GM12891 (cell line): ENCODE data around the gene DPY19L3.
"Not testable (repeated sequence)": the region's sequence is repeated elsewhere in the genome, so short reads cannot be mapped to it uniquely, and the experiment has no call there.

Source experiments
- DNase-seq: peaks from one replicate; pipeline ENCODE4 v3.0.0; 2011; ENCODE audit warnings: low spot score; ENCODE audit not compliant: insufficient read length
- FAIRE-seq: peaks from 2 replicates; lab custom pipeline; 2011; peaks lifted over from hg19 to GRCh38; lab: Jason Lieb, UNC
- PAX5 ChIP-seq: IDR thresholded peaks from 2 replicates; pipeline ENCODE4 v1.6.1; 2011; ENCODE audit warnings: low read length, moderate library complexity, mild to moderate bottlenecking; ENCODE audit not compliant: insufficient read depth, severe bottlenecking
- POLR2A ChIP-seq: IDR thresholded peaks from 2 replicates; pipeline ENCODE4 v1.6.1; 2011; ENCODE audit warnings: low read depth, low read length, control low read depth
- POLR2AphosphoS5 ChIP-seq: IDR thresholded peaks from 2 replicates; pipeline ENCODE4 v1.6.1; 2011; ENCODE audit warnings: low read depth, low read length, control low read depth
- POU2F2 ChIP-seq: IDR thresholded peaks from 2 replicates; pipeline ENCODE4 v1.6.1; 2011; ENCODE audit warnings: low read depth, mild to moderate bottlenecking, control low read depth, low read length, moderate library complexity
- SPI1 ChIP-seq: IDR thresholded peaks from 2 replicates; pipeline ENCODE4 v1.6.1; 2011; ENCODE audit warnings: low read depth, low read length, control low read depth
- TAF1 ChIP-seq: IDR thresholded peaks from 2 replicates; pipeline ENCODE4 v1.6.1; 2011; ENCODE audit warnings: low read depth, low read length, control low read depth

DPY19L3 gene

GRCh38 chr19:32436692-32437091 lies 31.1 kb downstream of the DPY19L3 start:
- no peak for TF ChIP-seq SPI1
- no peak for DNase-seq
- no peak for FAIRE-seq

GRCh38 chr19:32437096-32437495 lies 31.5 kb downstream of the DPY19L3 start:
- no peak for FAIRE-seq
- TF ChIP-seq SPI1: no peak
- no peak for TF ChIP-seq POLR2AphosphoS5
- no peak for TF ChIP-seq POU2F2
- no peak for TF ChIP-seq TAF1
- no peak for TF ChIP-seq POLR2A
- no peak for TF ChIP-seq PAX5

DNA sequence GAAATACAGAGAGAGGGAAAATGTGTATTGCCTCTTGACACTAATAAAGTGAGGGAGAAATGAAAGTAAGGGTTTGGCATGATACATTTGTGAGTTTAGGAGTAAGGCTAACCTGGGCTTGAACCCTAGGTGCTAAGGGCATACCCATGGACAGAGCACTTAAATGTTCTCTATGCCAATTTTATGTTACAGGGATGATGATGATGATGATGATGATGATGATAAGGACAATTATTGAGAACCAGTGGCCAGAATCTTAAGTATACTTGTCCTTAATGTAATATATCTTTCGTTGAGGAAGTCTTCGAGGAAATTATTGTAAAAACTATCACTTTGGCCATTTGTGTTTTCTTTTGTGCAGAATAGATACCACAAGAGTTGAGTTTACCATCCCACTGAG lies 33.2 kb downstream of the DPY19L3 start:
- TF ChIP-seq SPI1 (no peak), TAF1 (no peak), POLR2A (no peak), POLR2AphosphoS5 (no peak), PAX5 (no peak)
- FAIRE-seq (no peak), DNase-seq (no peak)

More at GRCh38 chr19:32437096-32437495, 31.5 kb downstream of the DPY19L3 start:
- no peak for DNase-seq

DNA sequence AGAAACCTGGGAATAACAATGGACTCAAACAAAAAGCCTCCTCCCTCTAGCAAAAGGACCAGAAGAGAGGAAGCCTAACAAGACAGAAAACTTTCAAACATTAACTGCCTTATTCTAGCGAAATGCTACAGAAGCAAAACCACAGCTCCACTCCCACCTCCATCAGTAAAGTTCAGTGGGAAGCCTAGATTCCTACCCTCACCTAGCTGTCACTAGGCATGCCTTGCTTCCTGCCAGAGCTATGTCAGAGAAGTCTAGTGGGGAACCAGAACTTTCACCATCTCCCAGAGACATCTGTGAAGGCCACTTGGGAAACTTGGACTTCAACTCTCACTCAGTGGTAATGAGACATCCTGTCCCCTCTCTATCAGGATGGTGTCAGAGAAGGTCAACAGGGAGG lies 37.1 kb downstream of the DPY19L3 start:
- TF ChIP-seq POU2F2 (no peak), POLR2AphosphoS5 (no peak), SPI1 (no peak), POLR2A (no peak), PAX5 (no peak), TAF1 (no peak)
- FAIRE-seq (no peak), DNase-seq (no peak)

DNA sequence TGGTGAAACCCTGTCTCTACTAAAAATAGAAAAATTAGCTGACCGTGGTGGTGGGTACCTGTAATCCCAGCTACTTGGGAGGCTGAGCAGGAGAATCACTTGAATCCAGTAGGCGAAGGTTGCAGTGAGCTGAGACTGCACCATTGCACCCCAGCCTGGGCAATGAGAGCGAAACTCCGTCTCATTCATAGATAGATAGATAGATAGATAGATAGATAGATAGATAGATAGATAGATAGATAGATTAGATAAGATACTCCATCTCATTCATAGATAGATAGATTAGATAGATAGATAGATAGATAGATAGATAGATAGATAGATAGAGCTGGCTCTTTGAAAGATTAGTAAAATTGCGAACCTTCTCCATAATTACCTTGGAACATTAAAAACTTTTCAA lies 42.0 kb downstream of the DPY19L3 start:
- not testable (repeated sequence) for DNase-seq, FAIRE-seq

DNA sequence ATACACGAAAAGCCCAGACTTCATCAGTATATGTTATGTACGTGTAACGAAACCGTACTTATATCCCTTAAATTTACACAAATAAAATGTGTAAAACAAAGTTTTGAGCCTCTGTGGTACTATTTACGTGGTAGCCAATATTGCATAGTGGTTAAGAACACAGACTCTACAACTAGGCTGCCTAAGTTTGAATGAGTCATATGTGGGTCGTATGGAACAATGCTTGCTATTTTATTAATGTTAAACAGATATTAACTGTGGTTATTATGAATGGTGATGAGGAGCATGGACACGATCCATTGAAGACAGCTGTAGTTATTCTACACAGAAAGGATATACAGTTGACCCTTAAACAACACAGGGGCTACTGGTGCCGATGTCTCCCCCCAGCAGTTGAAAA lies 42.5 kb downstream of the DPY19L3 start:
- TF ChIP-seq POU2F2 (no peak), SPI1 (no peak), POLR2A (no peak), TAF1 (no peak)
- DNase-seq (no peak), FAIRE-seq (no peak)

DNA sequence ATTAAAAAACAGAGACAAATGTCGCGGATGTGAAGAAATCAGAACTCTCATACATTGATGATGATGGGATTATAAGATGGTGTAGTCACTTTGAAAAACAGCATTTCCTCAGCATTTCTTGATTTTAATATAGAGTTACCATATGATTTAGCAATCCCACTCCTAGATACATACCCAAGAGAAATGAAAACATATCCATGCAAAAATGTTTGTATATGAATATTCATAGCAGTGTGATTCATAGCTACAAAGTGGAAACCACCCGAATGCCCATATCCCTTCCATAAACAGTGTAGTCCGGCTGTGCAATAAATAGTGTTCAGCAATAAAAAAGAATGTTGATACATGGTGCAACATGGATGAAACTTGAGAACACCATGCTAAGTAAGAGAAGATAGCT lies 44.6 kb downstream of the DPY19L3 start:
- no peak for TF ChIP-seq SPI1
- TF ChIP-seq PAX5: no peak
- no peak for TF ChIP-seq POLR2A
- TF ChIP-seq TAF1: no peak
- no peak for TF ChIP-seq POLR2AphosphoS5
- no peak for TF ChIP-seq POU2F2
- DNase-seq (no peak), FAIRE-seq (no peak)

- DNase-seq (no peak), FAIRE-seq (no peak)
Observed at GRCh38 chr19:32453736-32454135, 48.2 kb downstream of the DPY19L3 start.

GRCh38 chr19:32456406-32456805 lies 50.8 kb downstream of the DPY19L3 start:
- DNase-seq: no peak
- FAIRE-seq: no peak
- TF ChIP-seq TAF1 (no peak), POU2F2 (no peak), PAX5 (no peak), SPI1 (no peak), POLR2A (no peak), POLR2AphosphoS5 (no peak)

More at GRCh38 chr19:32453736-32454135, 48.2 kb downstream of the DPY19L3 start:
- TF ChIP-seq POLR2AphosphoS5: no peak
- no peak for TF ChIP-seq SPI1
- no peak for TF ChIP-seq POLR2A
- TF ChIP-seq PAX5: no peak
- TF ChIP-seq POU2F2: no peak
- TF ChIP-seq TAF1: no peak

GRCh38 chr19:32457571-32458158 lies 52.1 kb downstream of the DPY19L3 start:
- peak; percentile 5 for FAIRE-seq
- no peak for TF ChIP-seq POLR2A
- DNase-seq: no peak

GRCh38 chr19:32458500-32459123 lies 53.0 kb downstream of the DPY19L3 start:
- peak; percentile 81 for FAIRE-seq
- TF ChIP-seq SPI1: peak; percentile 38; the same call in 1 of the 2 replicates
- no peak for TF ChIP-seq POU2F2
- DNase-seq: no peak
